ENCODE data around the gene LRRD1. TPM values are rescaled to one million over a fixed set of nuclear protein-coding genes. Genes with fewer than 3 reads are reported as not detected.
"Not testable (repeated sequence)": the region's sequence is repeated elsewhere in the genome, so short reads cannot be mapped to it uniquely, and the experiment has no call there.

LRRD1 gene
- total and polyA plus RNA-seq, 5 donors = 0.17 to 0.57 (median 0.25) TPM; not detected in 2

DNA sequence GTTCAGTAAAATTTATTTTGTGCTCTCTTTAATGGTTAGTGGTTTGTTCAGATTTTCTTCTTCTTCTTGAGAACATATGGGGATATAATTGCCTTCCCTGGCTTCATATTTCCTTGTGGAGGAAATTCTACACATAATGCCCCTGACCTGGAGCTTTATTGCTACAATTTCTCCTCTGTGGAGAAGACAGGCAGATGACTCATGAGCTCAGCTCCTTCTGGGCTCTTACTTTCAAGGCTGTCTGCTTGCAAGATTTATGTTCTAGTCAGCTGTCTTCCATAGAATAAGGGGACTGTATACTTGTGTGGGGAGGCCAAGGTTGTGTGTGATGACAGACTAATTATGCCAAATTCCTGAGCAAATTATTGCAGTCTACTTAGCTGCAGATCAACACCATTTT, 1.6 kb downstream of the LRRD1 start:
- no peak overlapping the region for H3K4me3 ChIP-seq (ENCODE audit: low read length)
- intact Hi-C loops (cut with DNase I) = no loop called here
- H3K27ac ChIP-seq (ENCODE audit: low read length) = no peak overlapping the region
- H3K9me3 ChIP-seq (ENCODE audit: control insufficient read depth, low read length) = no peaks in the 10 kb centered on the region
- peaks cover 4% of the 10 kb centered on the region for H3K4me1 ChIP-seq (ENCODE audit: control insufficient read depth, insufficient read depth, low read length)
- ATAC-seq (no peak), DNase-seq (no peak)
- no peaks in the 10 kb centered on the region for H3K27me3 ChIP-seq (ENCODE audit: control insufficient read depth, insufficient read depth)

DNA sequence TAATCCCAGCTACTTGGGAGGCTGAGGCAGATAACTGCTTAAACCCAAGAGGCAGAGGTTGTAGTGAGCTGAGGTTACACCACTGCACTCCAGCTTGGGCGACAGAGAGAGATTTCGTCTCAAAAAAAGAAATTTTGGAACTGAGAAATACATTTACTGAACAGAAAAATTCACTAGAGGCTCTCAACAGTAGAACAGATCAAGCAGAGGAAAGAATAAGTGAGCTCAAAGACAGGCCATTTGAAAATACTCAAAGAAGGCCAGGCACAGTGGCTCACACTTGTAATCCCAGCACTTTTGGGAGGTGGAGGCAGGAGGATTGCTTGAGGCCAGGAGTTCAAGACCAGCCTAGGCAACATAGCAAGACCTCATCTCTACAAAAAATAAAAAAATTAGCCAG, 9.4 kb downstream of the LRRD1 start:
- DNase-seq; H3K27ac ChIP-seq (ENCODE audit: low read length); H3K27me3 ChIP-seq (ENCODE audit: control insufficient read depth, insufficient read depth); H3K9me3 ChIP-seq (ENCODE audit: control insufficient read depth, low read length); ATAC-seq; H3K4me1 ChIP-seq (ENCODE audit: control insufficient read depth, insufficient read depth, low read length); H3K4me3 ChIP-seq (ENCODE audit: low read length); intact Hi-C loops (cut with DNase I): not testable (repeated sequence)
- 85% methylated on average over 2 of the region's 2 CpGs for WGBS

DNA sequence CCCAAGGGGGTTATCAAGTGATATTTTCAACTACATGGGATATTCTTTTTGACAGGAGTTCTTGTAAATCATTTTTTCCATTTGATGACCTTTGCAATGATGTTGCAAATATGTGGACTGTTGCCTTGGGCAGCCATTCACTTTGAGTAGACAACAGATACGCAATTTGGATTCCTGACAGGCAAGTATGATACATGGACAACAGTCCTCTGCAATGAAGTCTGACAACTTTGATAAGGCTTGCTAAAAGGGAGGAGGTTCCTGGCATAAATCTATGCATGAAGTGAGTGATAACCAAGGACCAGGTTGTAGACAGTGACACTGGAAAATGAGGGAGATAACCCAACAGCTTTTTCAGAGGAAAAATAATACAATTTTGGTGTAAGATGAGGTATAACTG, 17.7 kb downstream of the LRRD1 start:
- 54% methylated on average over 1 of the region's 1 CpG for whole genome bisulfite sequencing
- Histone ChIP-seq H3K27ac (ENCODE audit: low read length) (no peak overlapping the region), H3K9me3 (ENCODE audit: control insufficient read depth, low read length) (no peaks in the 10 kb centered on the region), H3K4me1 (ENCODE audit: control insufficient read depth, insufficient read depth, low read length) (no peaks in the 10 kb centered on the region), H3K4me3 (ENCODE audit: low read length) (no peak overlapping the region), H3K27me3 (ENCODE audit: control insufficient read depth, insufficient read depth) (no peaks in the 10 kb centered on the region)
- intact Hi-C loops (cut with DNase I) = no loop called here
- no peak for ATAC-seq
- DNase-seq = no peak

DNA sequence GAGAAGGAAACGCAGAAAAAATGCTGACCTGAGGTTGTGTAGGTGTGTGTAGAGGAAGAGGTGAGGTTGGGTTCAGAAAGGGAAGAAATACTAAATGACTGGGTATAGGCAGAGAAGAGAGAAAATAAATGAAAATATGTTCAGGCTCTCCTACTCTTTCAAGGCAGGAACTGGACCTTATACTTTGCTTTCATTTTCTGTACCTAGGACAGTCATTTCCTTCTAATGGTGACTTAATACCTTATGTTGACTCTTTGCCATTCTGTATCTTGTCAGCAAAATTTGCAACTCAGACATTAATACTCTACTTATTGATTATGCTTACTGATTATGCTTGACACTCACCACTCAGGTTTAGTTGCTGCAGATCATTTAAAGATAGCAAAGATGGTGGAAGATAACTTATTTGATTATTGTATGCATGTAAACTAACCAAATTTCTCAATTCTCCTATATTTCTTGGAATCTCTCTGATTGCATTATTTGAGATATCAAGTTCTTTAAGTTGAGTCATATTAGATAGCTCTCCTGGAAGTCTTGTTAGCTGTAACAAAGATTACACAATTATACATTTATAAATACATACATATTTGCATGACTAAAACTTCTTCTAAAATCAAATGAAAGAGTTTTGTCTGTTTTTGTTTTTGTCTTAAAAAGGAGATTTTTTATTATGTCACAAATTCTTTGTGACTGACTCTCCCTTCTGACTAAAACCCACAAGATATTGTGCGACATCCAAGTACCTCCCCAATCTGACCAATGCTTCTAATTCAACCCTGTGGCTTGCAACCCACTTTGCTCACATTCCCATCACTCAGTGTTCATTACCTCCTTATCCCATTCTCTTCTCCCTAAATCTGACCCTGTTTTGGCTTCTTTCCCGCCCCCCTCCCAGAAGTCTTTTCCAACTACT, 20.0 kb downstream of the LRRD1 start:
- WGBS = 96% methylated on average over 3 of the region's 3 CpGs
- Histone ChIP-seq H3K9me3 (ENCODE audit: control insufficient read depth, low read length) (no peaks in the 10 kb centered on the region), H3K4me3 (ENCODE audit: low read length) (no peak overlapping the region), H3K27ac (ENCODE audit: low read length) (no peak overlapping the region), H3K4me1 (ENCODE audit: control insufficient read depth, insufficient read depth, low read length) (no peaks in the 10 kb centered on the region), H3K27me3 (ENCODE audit: control insufficient read depth, insufficient read depth) (no peaks in the 10 kb centered on the region)
- ATAC-seq (no peak), DNase-seq (no peak)
- intact Hi-C loops (cut with DNase I) = no loop called here

GRCh38 chr7:92156990-92157389, 22.0 kb downstream of the LRRD1 start:
- intact Hi-C loops (cut with DNase I) = no loop called here
- no peak for ATAC-seq
- H3K9me3 ChIP-seq (ENCODE audit: control insufficient read depth, low read length) = no peaks in the 10 kb centered on the region
- no peaks in the 10 kb centered on the region for H3K27me3 ChIP-seq (ENCODE audit: control insufficient read depth, insufficient read depth)
- H3K4me3 ChIP-seq (ENCODE audit: low read length) = no peak overlapping the region
- no peaks in the 10 kb centered on the region for H3K4me1 ChIP-seq (ENCODE audit: control insufficient read depth, insufficient read depth, low read length)
- H3K27ac ChIP-seq (ENCODE audit: low read length) = no peak overlapping the region
- DNase-seq = no peak

GRCh38 chr7:92155108-92155739, 23.7 kb downstream of the LRRD1 start:
- intact Hi-C loops (cut with DNase I) = no loop called here
- WGBS = 91% methylated on average over 1 of the region's 1 CpG
- Histone ChIP-seq H3K4me1 (ENCODE audit: control insufficient read depth, insufficient read depth, low read length) (no peaks in the 10 kb centered on the region), H3K9me3 (ENCODE audit: control insufficient read depth, low read length) (no peaks in the 10 kb centered on the region), H3K27me3 (ENCODE audit: control insufficient read depth, insufficient read depth) (no peaks in the 10 kb centered on the region), H3K27ac (ENCODE audit: low read length) (no peak overlapping the region), H3K4me3 (ENCODE audit: low read length) (no peak overlapping the region)
- no peak for ATAC-seq
- no peak for DNase-seq

DNA sequence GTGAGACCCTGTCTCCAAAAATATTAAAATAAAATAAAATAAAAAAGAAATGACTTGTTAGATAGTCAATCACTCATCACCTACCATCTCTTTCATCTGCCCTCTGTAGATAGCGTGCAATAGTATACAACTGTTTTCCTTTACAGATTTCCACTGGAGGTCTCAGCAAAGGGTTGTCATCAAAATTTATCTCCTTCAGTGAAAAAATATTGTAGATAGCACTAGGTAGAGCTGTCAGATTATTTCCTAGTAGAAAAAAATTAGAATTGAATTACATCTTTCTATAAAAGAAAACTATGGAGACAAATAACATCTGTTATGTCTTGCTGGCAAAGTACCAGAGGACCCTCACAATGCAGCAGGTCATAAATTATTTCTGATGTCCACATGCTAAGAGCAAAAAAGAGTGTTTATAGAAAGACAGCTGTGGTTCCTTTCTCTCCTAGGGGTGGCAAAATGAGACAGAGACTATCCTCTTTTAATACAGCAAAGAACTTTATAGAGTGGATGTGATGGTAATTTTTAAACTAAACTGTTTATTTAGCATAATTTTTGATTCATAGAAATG, 28.4 kb downstream of the LRRD1 start:
- Histone ChIP-seq H3K27me3 (ENCODE audit: control insufficient read depth, insufficient read depth) (no peaks in the 10 kb centered on the region), H3K27ac (ENCODE audit: low read length) (no peak overlapping the region), H3K4me1 (ENCODE audit: control insufficient read depth, insufficient read depth, low read length) (no peaks in the 10 kb centered on the region), H3K9me3 (ENCODE audit: control insufficient read depth, low read length) (no peaks in the 10 kb centered on the region), H3K4me3 (ENCODE audit: low read length) (no peak overlapping the region)
- DNase-seq = no peak
- intact Hi-C loops (cut with DNase I) = no loop called here
- no peak for ATAC-seq
- 79% methylated on average over 1 of the region's 1 CpG for WGBS

DNA sequence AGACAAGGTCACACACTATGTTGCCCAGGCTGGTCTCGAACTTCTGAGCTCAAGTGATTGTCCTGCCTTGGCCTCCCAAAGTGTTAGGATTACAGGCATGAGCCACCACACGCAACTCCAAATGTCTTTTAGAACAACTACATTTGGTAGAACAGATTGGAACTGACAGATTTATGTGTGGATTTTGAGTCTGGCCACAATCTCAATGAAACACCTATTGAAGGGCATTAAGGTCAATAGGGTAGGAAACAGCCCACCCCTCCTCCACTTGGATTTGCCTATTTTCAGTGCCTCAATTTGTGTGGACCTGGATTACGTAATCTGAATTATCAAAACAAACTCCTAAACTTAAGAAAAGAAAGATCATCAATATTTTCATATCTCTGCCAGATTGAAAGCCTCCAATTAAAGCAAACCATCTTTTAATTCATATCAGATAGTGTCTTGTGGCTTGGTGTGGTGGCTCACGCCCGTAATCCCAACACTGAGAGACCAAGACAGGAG, 29.2 kb downstream of the LRRD1 start:
- Histone ChIP-seq H3K27ac (ENCODE audit: low read length) (no peak overlapping the region), H3K27me3 (ENCODE audit: control insufficient read depth, insufficient read depth) (no peaks in the 10 kb centered on the region), H3K4me3 (ENCODE audit: low read length) (no peak overlapping the region), H3K9me3 (ENCODE audit: control insufficient read depth, low read length) (no peaks in the 10 kb centered on the region), H3K4me1 (ENCODE audit: control insufficient read depth, insufficient read depth, low read length) (no peaks in the 10 kb centered on the region)
- intact Hi-C loops (cut with DNase I) = no loop called here
- WGBS = 94% methylated on average over 5 of the region's 5 CpGs
- DNase-seq (no peak), ATAC-seq (no peak)

DNA sequence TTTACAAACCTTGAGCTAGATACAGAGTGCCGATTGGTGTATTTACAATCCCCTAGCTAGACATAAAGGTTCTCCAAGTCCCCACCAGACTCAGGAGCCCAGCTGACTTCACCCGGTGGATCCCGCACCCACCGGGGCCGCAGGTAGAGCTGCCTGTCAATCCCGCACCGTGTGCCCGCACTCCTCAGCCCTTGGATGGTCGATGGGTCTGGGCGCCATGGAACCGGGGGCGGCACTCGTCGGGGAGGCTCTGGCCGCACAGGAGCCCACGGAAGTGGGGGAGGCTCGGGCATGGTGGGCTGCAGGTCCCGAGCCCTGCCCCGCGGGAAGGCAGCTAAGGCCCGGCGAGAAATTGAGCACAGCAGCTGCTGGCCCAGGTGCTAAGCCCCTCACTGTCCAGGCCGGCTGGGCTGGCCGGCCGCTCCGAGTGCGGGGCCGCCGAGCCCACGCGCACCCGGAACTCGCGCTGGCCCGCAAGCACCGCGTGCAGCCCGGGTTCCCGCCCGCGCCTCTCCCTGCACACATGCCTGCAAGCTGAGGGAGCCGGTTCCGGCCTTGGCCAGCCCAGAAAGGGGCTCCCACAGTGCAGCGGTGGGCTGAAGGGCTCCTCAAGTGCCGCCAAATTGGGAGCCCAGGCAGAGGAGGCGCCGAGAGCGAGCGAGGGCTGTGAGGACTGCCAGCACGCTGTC, 35.6 kb downstream of the LRRD1 start:
- H3K4me1 ChIP-seq (ENCODE audit: control insufficient read depth, insufficient read depth, low read length); H3K9me3 ChIP-seq (ENCODE audit: control insufficient read depth, low read length); ATAC-seq; H3K4me3 ChIP-seq (ENCODE audit: low read length); intact Hi-C loops (cut with DNase I); H3K27ac ChIP-seq (ENCODE audit: low read length); H3K27me3 ChIP-seq (ENCODE audit: control insufficient read depth, insufficient read depth): not testable (repeated sequence)
- 93% methylated on average over 50 of the region's 50 CpGs for WGBS
- peak in 1 of 3 donors; percentile 49 for DNase-seq

DNA sequence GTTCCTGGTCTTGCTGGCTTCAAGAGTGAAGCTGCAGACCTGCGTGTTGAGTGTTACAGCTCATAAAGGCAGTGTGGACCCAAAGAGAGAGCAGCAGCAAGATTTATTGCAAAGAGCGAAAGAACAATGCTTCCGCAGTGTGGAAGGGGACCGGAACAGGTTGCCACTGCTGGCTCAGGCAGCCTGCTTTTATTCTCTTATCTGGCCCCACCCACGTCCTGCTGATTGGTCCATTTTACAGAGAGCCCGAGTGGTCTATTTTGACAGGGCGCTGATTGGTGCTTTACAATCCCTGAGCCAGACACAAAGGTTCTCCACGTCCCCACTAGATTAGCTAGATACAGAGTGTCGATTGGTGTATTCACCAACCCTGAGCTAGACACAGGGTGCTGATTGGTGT, 36.2 kb downstream of the LRRD1 start:
- WGBS = 88% methylated on average over 9 of the region's 9 CpGs
- not testable (repeated sequence) for DNase-seq

DNA sequence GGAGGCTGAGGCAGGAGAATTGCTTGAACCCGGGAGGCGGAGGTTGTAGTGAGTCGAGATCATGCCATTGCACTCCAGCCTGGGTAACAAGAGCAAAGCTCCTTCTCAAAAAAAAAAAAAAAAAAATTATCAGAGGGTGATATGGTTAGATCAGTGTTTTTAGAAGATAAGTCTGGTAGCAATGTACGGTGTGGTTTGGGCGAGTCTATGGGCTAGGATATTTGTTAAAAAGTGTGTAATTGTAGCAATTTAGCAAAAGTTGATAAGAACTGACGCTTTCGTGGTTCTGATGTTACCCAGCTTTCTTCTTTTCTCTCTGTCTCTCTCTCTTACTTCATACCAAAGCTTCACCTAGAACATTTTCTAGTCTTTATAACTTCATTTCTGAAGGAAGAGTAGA, 37.8 kb downstream of the LRRD1 start:
- DNase-seq (no peak), ATAC-seq (no peak)
- Histone ChIP-seq H3K27ac (ENCODE audit: low read length) (no peak overlapping the region), H3K9me3 (ENCODE audit: control insufficient read depth, low read length) (no peaks in the 10 kb centered on the region), H3K4me1 (ENCODE audit: control insufficient read depth, insufficient read depth, low read length) (no peaks in the 10 kb centered on the region), H3K4me3 (ENCODE audit: low read length) (no peak overlapping the region), H3K27me3 (ENCODE audit: control insufficient read depth, insufficient read depth) (no peaks in the 10 kb centered on the region)
- WGBS = 91% methylated on average over 7 of the region's 7 CpGs
- intact Hi-C loops (cut with DNase I) = no loop called here

More for the DNA sequence above, 36.2 kb downstream of the LRRD1 start:
- H3K4me3 ChIP-seq (ENCODE audit: low read length); H3K27ac ChIP-seq (ENCODE audit: low read length); intact Hi-C loops (cut with DNase I); H3K27me3 ChIP-seq (ENCODE audit: control insufficient read depth, insufficient read depth); H3K9me3 ChIP-seq (ENCODE audit: control insufficient read depth, low read length); H3K4me1 ChIP-seq (ENCODE audit: control insufficient read depth, insufficient read depth, low read length); ATAC-seq: not testable (repeated sequence)

Measured in right cardiac atrium (tissue), 5 donors.